ENCODE results near the gene OR1L8.
"Not testable (repeated sequence)": the region's sequence is repeated elsewhere in the genome, so short reads cannot be mapped to it uniquely, and the experiment has no call there.

OR1L8 gene

GRCh38 chr9:122538757-122539156, 44.4 kb downstream of the OR1L8 start:
- H3K9me3 Mint-ChIP-seq = peaks cover 6% of the 10 kb centered on the region
- no peaks in the 10 kb centered on the region for H3K4me1 Mint-ChIP-seq (ENCODE audit: low read depth)
- H3K27ac Mint-ChIP-seq = no peak overlapping the region
- no peaks in the 10 kb centered on the region for H3K36me3 Mint-ChIP-seq (ENCODE audit: low read depth)
- no peaks in the 10 kb centered on the region for H3K27me3 Mint-ChIP-seq (ENCODE audit: low read depth)
- H3K4me3 Mint-ChIP-seq = no peak overlapping the region

GRCh38 chr9:122537066-122537465, 46.1 kb downstream of the OR1L8 start:
- not testable (repeated sequence) for H3K27me3 Mint-ChIP-seq (ENCODE audit: low read depth); H3K27ac Mint-ChIP-seq; H3K9me3 Mint-ChIP-seq; H3K36me3 Mint-ChIP-seq (ENCODE audit: low read depth); H3K4me3 Mint-ChIP-seq; H3K4me1 Mint-ChIP-seq (ENCODE audit: low read depth)

GRCh38 chr9:122536134-122536533, 47.0 kb downstream of the OR1L8 start:
- peaks cover 6% of the 10 kb centered on the region for H3K9me3 Mint-ChIP-seq
- H3K27me3 Mint-ChIP-seq (ENCODE audit: low read depth) = no peaks in the 10 kb centered on the region
- no peak overlapping the region for H3K4me3 Mint-ChIP-seq
- no peak overlapping the region for H3K27ac Mint-ChIP-seq
- no peaks in the 10 kb centered on the region for H3K36me3 Mint-ChIP-seq (ENCODE audit: low read depth)
- no peaks in the 10 kb centered on the region for H3K4me1 Mint-ChIP-seq (ENCODE audit: low read depth)

GRCh38 chr9:122531157-122531556, 52.0 kb downstream of the OR1L8 start:
- not testable (repeated sequence) for H3K27ac Mint-ChIP-seq; H3K36me3 Mint-ChIP-seq (ENCODE audit: low read depth); H3K4me1 Mint-ChIP-seq (ENCODE audit: low read depth); H3K9me3 Mint-ChIP-seq; H3K4me3 Mint-ChIP-seq; H3K27me3 Mint-ChIP-seq (ENCODE audit: low read depth)

- H3K36me3 Mint-ChIP-seq (ENCODE audit: low read depth) = no peaks in the 10 kb centered on the region
- H3K9me3 Mint-ChIP-seq = no peaks in the 10 kb centered on the region
- H3K4me1 Mint-ChIP-seq (ENCODE audit: low read depth) = no peaks in the 10 kb centered on the region
- no peaks in the 10 kb centered on the region for H3K27me3 Mint-ChIP-seq (ENCODE audit: low read depth)
- no peak within 1 kb of the TSS for H3K4me3 Mint-ChIP-seq
- H3K27ac Mint-ChIP-seq = no peak within 1 kb of the TSS
Measured at GRCh38 chr9:122527193-122527592, 56.0 kb downstream of the OR1L8 start, which contains the start of gene OR1N1. Gene OR1N1, minus strand, starts transcription at chr9:122527293. Its CDS starts 0 bp downstream, at chr9:122527293.

GRCh38 chr9:122526602-122527001, 56.6 kb downstream of the OR1L8 start:
- H3K27ac Mint-ChIP-seq = no peak overlapping the region
- no peaks in the 10 kb centered on the region for H3K36me3 Mint-ChIP-seq (ENCODE audit: low read depth)
- no peak overlapping the region for H3K4me3 Mint-ChIP-seq
- H3K4me1 Mint-ChIP-seq (ENCODE audit: low read depth) = no peaks in the 10 kb centered on the region
- H3K27me3 Mint-ChIP-seq (ENCODE audit: low read depth) = no peaks in the 10 kb centered on the region
- H3K9me3 Mint-ChIP-seq = no peaks in the 10 kb centered on the region

GRCh38 chr9:122519376-122519775, 63.8 kb downstream of the OR1L8 start:
- Mint-ChIP-seq H3K9me3 (no peaks in the 10 kb centered on the region), H3K36me3 (ENCODE audit: low read depth) (no peaks in the 10 kb centered on the region)

GRCh38 chr9:122518841-122519240, 64.3 kb downstream of the OR1L8 start, which contains the start of gene OR1J4:
Gene OR1J4, plus strand, starts transcription at chr9:122519141. Its CDS starts 0 bp downstream, at chr9:122519141.
- no peak within 1 kb of the TSS for H3K27ac Mint-ChIP-seq
- H3K9me3 Mint-ChIP-seq = no peaks in the 10 kb centered on the region
- H3K27me3 Mint-ChIP-seq (ENCODE audit: low read depth) = no peaks in the 10 kb centered on the region
- H3K4me1 Mint-ChIP-seq (ENCODE audit: low read depth) = no peaks in the 10 kb centered on the region
- H3K36me3 Mint-ChIP-seq (ENCODE audit: low read depth) = no peaks in the 10 kb centered on the region
- no peak within 1 kb of the TSS for H3K4me3 Mint-ChIP-seq

More at GRCh38 chr9:122519376-122519775, 63.8 kb downstream of the OR1L8 start:
- H3K4me1 Mint-ChIP-seq (ENCODE audit: low read depth) = no peaks in the 10 kb centered on the region
- no peak overlapping the region for H3K27ac Mint-ChIP-seq
- H3K27me3 Mint-ChIP-seq (ENCODE audit: low read depth) = no peaks in the 10 kb centered on the region
- no peak overlapping the region for H3K4me3 Mint-ChIP-seq

- no peaks in the 10 kb centered on the region for H3K4me1 Mint-ChIP-seq (ENCODE audit: low read depth)
- no peaks in the 10 kb centered on the region for H3K27me3 Mint-ChIP-seq (ENCODE audit: low read depth)
- H3K4me3 Mint-ChIP-seq = no peak overlapping the region
- H3K27ac Mint-ChIP-seq = no peak overlapping the region
- no peaks in the 10 kb centered on the region for H3K36me3 Mint-ChIP-seq (ENCODE audit: low read depth)
- H3K9me3 Mint-ChIP-seq = no peaks in the 10 kb centered on the region
Measured at GRCh38 chr9:122518226-122518625, 65.0 kb downstream of the OR1L8 start.

Data from T-helper 1 cell treated with Interleukin-12 subunit alpha and Interleukin-12 subunit beta and Interleukin-4 antibody, amounts not matched to agents 30 μg/mL and 1 μg/mL, for 36 hours (primary cell).